Esophagus squamous epithelium (tissue), 4 donors: ENCODE measurements around the gene PNMA6F.
"Not testable (repeated sequence)": the region's sequence is repeated elsewhere in the genome, so short reads cannot be mapped to it uniquely, and the experiment has no call there.

Experiments
- CTCF ChIP-seq, 6 experiments: fragments of 450-650 bp in 4 of 6; fragments of 200-600 bp in 2 of 6; sonication (generic) in 2 of 6; IDR thresholded peaks; one replicate each; pipeline ENCODE4 v1.5.1; 2016 to 2019; ENCODE audit warnings: antibody characterized with exemption in 6 of 6, mild to moderate bottlenecking in 4 of 6, moderate library complexity in 4 of 6
- POLR2A ChIP-seq, 4 donors: fragments of 450-650 bp; IDR thresholded peaks; one replicate each; pipeline ENCODE4 v1.6.1; 2017; ENCODE audit warnings: antibody characterized with exemption in 4 of 4, mild to moderate bottlenecking in 4 of 4, moderate library complexity in 3 of 4

- not testable (repeated sequence) for TF ChIP-seq CTCF, POLR2A (IDR thresholded peaks at IDR 0.05)
Measured at GRCh38 chrX:153293485-153294071, 28.0 kb downstream of the PNMA6F start.
